Muscle layer of duodenum (tissue), 2 donors: ENCODE data around the gene SLC51A.

Source experiments
- H3K27ac ChIP-seq: one replicate; pipeline ENCODE4 v1.7.0; 2013; ENCODE audit warnings: mild to moderate bottlenecking, low read length
- H3K27me3 ChIP-seq: one replicate; pipeline ENCODE4 v1.7.0; 2013; ENCODE audit warnings: low read depth, mild to moderate bottlenecking, control low read depth, low read length
- H3K36me3 ChIP-seq, 2 donors: one replicate each; pipeline ENCODE4 v1.7.0; 2013; ENCODE audit warnings: low read length in 2 of 2, control low read depth in 1 of 2, mild to moderate bottlenecking in 1 of 2; ENCODE audit not compliant: insufficient read depth in 2 of 2, control insufficient read depth in 1 of 2
- H3K4me1 ChIP-seq, 2 donors: one replicate each; pipeline ENCODE4 v1.7.0; 2013; ENCODE audit warnings: low read length in 2 of 2, mild to moderate bottlenecking in 2 of 2, control low read depth in 1 of 2, moderate library complexity in 1 of 2; ENCODE audit not compliant: insufficient read depth in 2 of 2, control insufficient read depth in 1 of 2
- H3K4me3 ChIP-seq, 2 donors: one replicate each; pipeline ENCODE4 v1.7.0; 2013; ENCODE audit warnings: low read length in 2 of 2, low read depth in 1 of 2, mild to moderate bottlenecking in 1 of 2
- H3K9me3 ChIP-seq, 2 donors: one replicate each; pipeline ENCODE4 v1.7.0; 2013; ENCODE audit warnings: low read length in 2 of 2, control low read depth in 1 of 2, mild to moderate bottlenecking in 1 of 2; ENCODE audit not compliant: control insufficient read depth in 1 of 2
- donor health status: healthy.

The SLC51A gene

GRCh38 chr3:196254376-196255283 is 38.3 kb downstream of the SLC51A start:
- H3K36me3 ChIP-seq = peaks cover 12 to 22% of the 10 kb centered on the region in 2 donors
- H3K4me1 ChIP-seq = no peaks in the 10 kb centered on the region
- H3K27me3 ChIP-seq = no peaks in the 10 kb centered on the region
- no peak overlapping the region for H3K27ac ChIP-seq
- H3K9me3 ChIP-seq = no peaks in the 10 kb centered on the region
- H3K4me3 ChIP-seq = no peak overlapping the region

DNA sequence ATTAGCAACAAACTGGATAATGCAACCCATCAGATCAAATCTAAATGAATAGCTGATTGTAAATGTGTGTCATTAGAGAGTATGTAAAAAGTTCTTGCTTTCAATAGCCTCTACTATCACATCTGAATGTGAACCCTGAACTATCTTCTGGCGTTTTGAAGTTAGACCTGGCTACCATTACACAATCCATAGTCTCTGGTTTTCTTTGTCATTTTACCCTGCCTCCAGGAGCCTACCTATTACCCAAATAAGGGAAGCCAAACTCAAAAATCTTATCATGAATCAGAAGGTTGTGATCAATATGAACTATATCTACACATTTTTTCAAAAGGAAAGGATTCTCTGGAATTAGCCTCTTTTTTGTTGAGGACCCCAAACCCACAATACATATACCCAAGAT is 39.4 kb downstream of the SLC51A start:
- no peak overlapping the region for H3K27ac ChIP-seq
- no peak overlapping the region for H3K4me3 ChIP-seq
- no peaks in the 10 kb centered on the region for H3K9me3 ChIP-seq
- H3K27me3 ChIP-seq = no peaks in the 10 kb centered on the region
- peaks cover 12 to 22% of the 10 kb centered on the region in 2 donors for H3K36me3 ChIP-seq
- no peaks in the 10 kb centered on the region for H3K4me1 ChIP-seq

DNA sequence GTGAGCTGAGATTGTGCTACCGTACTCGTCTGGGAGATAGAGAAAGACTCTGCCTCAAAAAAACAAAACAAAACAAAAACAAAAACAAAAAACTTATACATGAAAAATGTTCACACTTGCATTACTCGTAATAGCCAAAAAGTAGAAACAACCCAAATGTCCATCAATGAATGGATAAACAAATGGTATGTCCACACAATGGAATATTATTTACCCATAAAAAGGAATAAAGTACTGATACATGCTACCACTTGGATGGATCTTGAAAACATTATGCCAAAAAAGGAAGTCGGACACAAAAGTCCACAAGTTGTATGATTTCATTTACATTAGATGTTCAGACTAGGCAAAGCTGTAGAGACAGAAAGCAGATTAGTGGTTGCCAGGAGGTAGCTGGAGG is 44.5 kb downstream of the SLC51A start:
- Histone ChIP-seq H3K4me3 (no peak overlapping the region), H3K36me3 (peaks cover 19 to 21% of the 10 kb centered on the region in 2 donors), H3K9me3 (no peaks in the 10 kb centered on the region), H3K27me3 (no peaks in the 10 kb centered on the region), H3K27ac (no peak overlapping the region), H3K4me1 (no peaks in the 10 kb centered on the region)

- Histone ChIP-seq H3K36me3 (peaks cover 15 to 19% of the 10 kb centered on the region in 2 donors), H3K4me3 (no peak overlapping the region), H3K27ac (no peak overlapping the region), H3K27me3 (no peaks in the 10 kb centered on the region), H3K4me1 (no peaks in the 10 kb centered on the region), H3K9me3 (no peaks in the 10 kb centered on the region)
Measured at GRCh38 chr3:196263819-196264218, 47.5 kb downstream of the SLC51A start.

- H3K4me3 ChIP-seq = no peak overlapping the region
- no peaks in the 10 kb centered on the region for H3K4me1 ChIP-seq
- no peak overlapping the region for H3K27ac ChIP-seq
- H3K9me3 ChIP-seq = no peaks in the 10 kb centered on the region
- no peaks in the 10 kb centered on the region for H3K27me3 ChIP-seq
- peaks cover 23 to 25% of the 10 kb centered on the region in 2 donors for H3K36me3 ChIP-seq
Measured at GRCh38 chr3:196268284-196269163, 52.2 kb downstream of the SLC51A start.

DNA sequence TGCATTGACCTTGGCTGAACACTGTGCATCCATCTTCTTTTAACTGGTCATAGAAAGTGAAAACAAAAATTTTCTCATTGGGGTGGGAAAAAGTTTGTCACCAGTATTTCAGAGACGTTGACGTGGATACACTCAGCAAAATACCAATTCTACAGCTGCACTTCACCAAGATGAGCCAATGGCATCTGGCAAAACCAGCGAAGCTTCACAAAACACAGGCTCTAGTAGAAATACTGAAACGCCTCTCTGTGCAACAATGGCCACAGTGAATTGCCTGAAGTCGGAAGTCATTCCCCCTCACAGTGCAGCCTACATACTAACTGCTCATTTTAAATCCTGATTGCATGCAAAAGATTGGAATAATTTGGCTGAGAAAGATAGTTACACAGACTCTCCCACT is 54.2 kb downstream of the SLC51A start:
- no peaks in the 10 kb centered on the region for H3K4me1 ChIP-seq
- H3K36me3 ChIP-seq = peaks cover 18 to 29% of the 10 kb centered on the region in 2 donors
- no peaks in the 10 kb centered on the region for H3K27me3 ChIP-seq
- H3K27ac ChIP-seq = no peak overlapping the region
- H3K9me3 ChIP-seq = no peaks in the 10 kb centered on the region
- H3K4me3 ChIP-seq = no peak overlapping the region

DNA sequence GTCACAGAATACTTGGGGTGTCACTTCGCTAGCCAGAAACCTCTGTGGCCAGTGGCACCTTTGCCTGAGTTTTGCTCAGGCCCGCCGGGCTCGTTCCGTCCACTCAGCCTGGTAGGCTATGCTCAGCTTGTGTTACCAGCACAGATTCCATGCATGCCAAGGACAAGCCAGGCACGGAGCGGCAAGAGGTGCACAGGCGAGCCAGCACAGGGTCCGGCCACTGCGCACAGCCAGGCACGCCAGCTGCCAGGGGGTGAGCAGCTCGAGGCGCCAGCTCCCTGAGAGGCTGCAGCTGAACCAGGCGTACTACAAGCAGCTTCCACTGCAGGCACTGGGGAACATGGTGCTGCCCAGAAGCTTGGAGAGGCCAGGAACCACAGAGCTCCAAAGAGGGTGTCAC is 56.5 kb downstream of the SLC51A start:
- H3K27ac ChIP-seq = no peak overlapping the region

DNA sequence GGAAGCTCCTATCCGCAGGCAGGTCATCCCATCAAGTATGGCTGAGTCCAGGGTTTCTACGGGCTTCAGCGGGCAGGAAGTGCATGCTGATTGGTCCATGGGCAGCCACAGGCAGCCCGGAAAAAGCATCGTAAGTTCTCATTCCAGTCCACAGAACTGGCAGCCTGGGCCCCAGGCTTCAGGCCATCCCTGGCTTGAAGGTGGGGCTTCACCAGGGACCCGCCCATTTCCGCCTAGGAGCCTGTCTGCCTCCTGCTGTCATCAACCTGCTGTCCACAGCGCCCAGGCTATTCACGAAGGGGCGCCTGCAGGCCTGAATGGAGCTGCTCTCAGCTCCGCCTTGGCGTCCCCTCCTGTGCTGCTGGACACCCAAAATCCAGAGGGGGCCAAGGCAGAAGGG is 57.3 kb downstream of the SLC51A start:
- Histone ChIP-seq H3K36me3 (peaks cover 8 to 17% of the 10 kb centered on the region in 2 donors), H3K27ac (no peak overlapping the region), H3K9me3 (no peaks in the 10 kb centered on the region), H3K4me1 (no peaks in the 10 kb centered on the region), H3K27me3 (no peaks in the 10 kb centered on the region), H3K4me3 (no peak overlapping the region)

More for the DNA sequence above, 56.5 kb downstream of the SLC51A start:
- no peaks in the 10 kb centered on the region for H3K9me3 ChIP-seq
- H3K4me1 ChIP-seq = no peaks in the 10 kb centered on the region
- peaks cover 12 to 20% of the 10 kb centered on the region in 2 donors for H3K36me3 ChIP-seq
- H3K4me3 ChIP-seq = no peak overlapping the region
- H3K27me3 ChIP-seq = no peaks in the 10 kb centered on the region

DNA sequence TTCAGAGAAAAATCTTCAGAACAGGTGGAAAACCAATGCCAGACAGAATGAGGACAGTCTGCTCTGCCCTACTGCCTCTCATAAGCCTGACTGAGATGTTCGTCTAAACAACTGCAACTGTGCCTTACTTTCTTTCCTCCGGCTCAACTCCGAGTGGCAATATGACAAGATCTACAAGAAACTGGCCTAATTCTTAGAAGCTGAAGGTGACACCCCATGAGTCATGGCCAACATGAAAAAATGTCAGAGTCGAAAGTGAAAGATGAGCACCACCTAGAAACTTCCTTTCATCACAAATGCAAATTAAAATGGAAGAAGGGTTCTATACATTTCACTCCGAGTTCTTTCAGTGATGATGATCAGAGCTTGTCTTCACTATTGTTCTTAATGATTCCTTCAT is 58.3 kb downstream of the SLC51A start:
- Histone ChIP-seq H3K27me3 (no peaks in the 10 kb centered on the region), H3K9me3 (no peaks in the 10 kb centered on the region), H3K36me3 (peaks cover under 1 to 15% of the 10 kb centered on the region in 2 donors), H3K4me1 (peaks cover 4% of the 10 kb centered on the region in 2 donors), H3K4me3 (no peak overlapping the region), H3K27ac (no peak overlapping the region)

DNA sequence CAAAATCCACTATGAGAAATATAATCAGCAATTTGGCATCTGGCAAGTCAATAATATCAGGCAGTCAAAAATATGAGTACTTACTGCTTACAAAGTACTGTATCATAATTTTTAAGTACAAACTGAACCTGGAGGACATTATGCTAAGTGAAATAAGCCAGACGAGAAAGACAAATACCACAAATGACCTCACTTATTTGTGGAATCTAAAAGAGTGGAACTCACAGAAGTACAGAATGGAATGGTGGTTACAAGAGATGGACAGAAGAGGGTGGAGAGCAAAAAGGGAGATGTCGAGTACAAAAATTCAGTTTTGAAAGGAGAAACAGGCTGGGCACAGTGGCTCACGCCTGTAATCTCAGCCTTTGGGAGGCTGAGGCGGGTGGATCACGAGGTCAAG is 58.8 kb downstream of the SLC51A start:
- no peaks in the 10 kb centered on the region for H3K27me3 ChIP-seq
- H3K9me3 ChIP-seq = no peaks in the 10 kb centered on the region
- no peak overlapping the region for H3K4me3 ChIP-seq
- peaks cover 0 to 14% of the 10 kb centered on the region in 2 donors for H3K36me3 ChIP-seq
- H3K4me1 ChIP-seq = peaks cover 4 to 5% of the 10 kb centered on the region in 2 donors
- no peak overlapping the region for H3K27ac ChIP-seq

DNA sequence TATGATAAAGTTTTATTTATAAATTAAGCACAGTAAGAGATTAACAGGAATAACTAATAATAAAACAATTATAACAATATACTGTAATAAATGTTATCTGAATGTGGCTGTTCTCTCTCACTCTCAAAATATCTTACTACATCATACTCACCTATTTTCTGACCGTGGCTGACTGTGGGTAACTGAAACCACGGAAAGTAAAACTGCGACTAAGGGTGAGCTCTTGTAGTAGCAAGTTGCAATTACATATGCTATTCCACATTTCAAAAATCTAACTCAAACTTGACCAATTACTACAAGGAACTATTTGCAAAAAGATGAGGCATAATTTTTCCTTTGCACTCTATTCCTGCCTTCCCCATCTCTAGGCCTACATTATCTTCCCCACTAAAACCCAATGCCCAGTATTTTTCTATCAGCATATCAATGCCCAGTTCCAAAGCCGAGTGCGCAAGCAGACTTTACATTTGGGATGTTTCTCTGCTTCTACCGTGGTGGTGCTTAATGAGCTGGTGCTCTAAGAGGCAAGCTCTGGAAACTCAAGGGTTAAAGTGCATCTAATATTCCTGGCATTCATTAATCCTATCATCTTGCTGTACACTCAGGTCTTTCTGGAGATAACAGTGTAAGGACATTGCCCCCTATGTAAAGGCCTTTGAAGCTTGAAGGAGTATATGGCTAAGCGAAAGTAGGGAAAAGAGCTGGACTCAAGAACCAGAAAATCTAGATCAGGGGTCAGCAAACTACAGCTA is 64.5 kb downstream of the SLC51A start:
- Histone ChIP-seq H3K27me3 (no peaks in the 10 kb centered on the region), H3K9me3 (no peaks in the 10 kb centered on the region), H3K4me1 (peaks cover 5 to 16% of the 10 kb centered on the region in 2 donors), H3K36me3 (no peaks in the 10 kb centered on the region), H3K27ac (no peak overlapping the region), H3K4me3 (no peak overlapping the region)
